DMS 273 (cell line): Measurements from ENCODE around the gene SATB2.

ENCODE experiments used
- DNase-seq: peaks from one replicate; lab custom pipeline; 2025; ENCODE audit not compliant: unreplicated experiment; lab: John Stamatoyannopoulos, UW

The SATB2 gene

DNA sequence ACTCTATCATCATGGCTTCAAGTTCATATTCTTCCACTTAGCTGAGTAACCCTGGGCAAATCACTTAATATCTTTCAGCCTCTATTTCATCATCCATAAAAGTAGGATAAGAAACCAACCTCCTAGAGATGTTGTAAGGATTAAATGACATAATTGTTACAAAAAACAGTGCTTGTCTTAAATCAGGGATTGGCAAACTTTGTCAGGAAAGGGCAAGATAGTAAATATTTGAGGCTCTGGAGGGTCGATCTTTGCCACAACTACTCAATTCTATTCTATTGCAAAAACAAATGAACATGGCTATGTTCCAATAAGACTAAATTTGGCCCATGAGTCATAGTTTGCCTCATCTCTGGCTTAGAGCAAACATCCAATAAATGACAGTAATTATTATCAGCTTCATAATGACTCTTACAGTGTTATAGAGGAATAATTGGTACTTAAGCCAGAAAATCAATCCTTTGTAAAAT lies 184.7 kb downstream of the SATB2 start:
- DNase-seq: no peak

DNA sequence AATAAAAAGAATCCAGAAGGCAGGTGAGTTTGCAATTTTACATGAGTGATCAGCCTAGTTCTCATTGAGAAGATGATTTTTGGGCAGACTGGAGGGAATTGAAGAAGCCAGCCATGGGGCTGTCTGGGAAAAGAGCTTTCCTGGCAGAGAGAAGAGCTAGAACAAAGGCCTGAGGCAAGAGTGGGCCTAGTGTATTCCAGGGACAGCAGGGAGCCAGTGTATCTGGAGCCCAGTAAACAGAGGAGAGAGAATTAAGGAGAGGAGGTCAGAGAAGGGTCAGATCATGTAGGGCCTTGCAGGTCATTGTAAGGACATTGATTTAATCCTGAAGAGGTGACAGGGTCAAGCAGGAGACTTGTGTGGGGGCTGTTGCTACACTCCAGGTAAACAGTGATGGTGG lies 195.8 kb downstream of the SATB2 start:
- DNase-seq: no peak

GRCh38 chr2:199261239-199261638 lies 196.5 kb downstream of the SATB2 start:
- no peak for DNase-seq

DNA sequence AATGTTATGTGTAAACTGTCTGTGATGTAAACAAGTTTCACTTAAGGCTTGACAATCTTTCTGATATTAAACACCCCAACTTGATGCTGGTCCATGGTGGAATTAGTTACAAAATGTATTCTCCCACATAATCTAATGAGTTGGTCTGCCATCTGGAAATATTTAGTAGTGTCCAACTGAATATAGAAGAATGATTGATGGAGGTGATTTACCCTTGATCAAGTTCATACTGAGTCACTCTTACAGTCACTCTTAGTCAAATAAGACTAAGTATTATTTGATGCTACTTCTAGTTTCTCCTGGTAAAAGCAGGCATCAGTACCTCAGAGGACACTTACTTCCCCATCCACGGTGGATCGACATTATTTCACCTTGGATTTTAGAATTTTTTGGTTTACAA lies 198.1 kb downstream of the SATB2 start:
- no peak for DNase-seq

DNA sequence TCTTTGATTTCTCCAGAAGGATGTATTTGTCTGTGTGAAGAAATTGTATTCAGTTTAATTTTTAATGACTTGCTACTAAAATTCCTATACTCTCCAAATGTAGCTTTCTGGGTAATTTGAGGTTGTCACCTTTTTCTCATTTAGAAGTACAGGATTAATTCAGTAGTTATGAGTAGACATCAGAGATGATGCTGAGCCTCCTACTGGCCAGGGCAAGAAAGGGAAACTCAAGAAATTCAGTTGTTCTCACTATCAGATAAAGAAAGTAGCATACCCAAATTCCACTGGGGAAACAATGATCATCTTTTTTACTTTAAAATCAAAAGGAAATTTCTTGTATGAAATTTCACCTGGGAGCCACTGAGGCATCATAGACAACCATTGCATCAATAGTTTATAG lies 199.4 kb downstream of the SATB2 start:
- DNase-seq: no peak

DNA sequence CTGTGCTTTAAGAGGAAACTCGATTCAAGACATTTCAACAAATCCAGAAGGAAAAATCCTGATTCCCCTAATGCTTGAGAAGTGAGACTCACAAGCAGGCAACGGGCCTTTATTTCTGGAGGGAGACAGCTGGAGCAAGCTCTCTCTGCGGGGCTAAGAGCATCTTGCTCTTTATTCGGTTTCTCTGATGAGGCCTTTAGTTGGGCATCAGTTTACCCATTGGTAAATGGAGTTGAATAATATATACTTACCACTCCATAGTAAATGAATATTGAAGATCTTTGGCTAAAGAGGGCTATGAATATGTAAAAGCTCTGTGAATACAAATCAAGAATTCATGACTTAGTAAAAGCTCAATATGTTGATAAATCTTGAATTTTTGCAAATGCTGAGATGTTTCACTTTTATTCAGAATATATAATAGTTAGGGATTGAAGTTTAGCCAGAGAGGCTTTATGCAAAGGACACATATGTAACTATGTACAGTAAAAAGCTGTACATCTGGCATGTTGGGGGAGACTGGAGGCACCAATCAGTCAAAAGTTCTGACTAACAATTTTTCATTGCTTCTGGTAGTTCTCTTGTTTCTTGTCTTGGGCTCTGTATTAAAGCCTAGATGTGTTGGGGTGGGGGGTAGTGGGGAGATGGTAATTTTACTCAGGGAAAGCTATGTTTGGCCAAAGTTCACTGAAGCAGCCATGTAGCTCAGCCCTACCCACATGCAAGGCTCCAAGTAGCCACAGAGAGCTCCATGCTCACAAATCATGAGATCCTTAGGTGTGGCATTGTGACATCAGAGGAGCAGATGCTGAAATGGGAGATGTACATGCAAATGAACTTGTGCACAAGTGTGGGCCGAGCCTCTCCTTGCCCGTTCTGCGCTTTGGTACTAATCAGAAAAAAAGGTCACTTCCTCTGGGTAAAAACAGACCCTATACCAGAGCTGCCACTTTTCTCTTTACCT lies 200.2 kb downstream of the SATB2 start:
- DNase-seq: no peak

- no peak for DNase-seq
Measured at GRCh38 chr2:199230091-199230490, 227.6 kb downstream of the SATB2 start.

- DNase-seq: peak; percentile 70
Measured at GRCh38 chr2:199228887-199229819, 228.6 kb downstream of the SATB2 start.

GRCh38 chr2:199223791-199224190 lies 233.9 kb downstream of the SATB2 start:
- no peak for DNase-seq

GRCh38 chr2:199220920-199221319 lies 236.8 kb downstream of the SATB2 start:
- no peak for DNase-seq

DNA sequence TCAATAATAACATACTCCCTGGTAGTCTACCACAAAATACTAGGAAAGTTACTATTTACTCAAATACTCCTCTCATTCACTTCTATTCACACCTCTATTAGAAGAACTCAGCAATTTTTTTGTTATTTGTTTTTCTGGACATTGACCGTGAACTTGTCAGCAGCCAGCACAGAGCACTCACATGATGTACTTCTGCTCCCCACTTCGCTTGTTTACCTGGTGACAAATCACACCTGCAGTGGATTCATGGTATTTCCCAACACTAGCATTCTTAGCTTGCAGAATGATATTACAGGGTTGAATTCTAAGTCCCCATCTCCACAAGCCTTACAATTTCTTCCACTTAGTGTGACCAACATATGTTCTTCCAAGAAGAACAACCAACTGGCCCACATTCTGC lies 238.2 kb downstream of the SATB2 start:
- DNase-seq: no peak
